ENCODE measurements around the gene TP53BP2.
"Not testable (repeated sequence)": the region's sequence is repeated elsewhere in the genome, so short reads cannot be mapped to it uniquely, and the experiment has no call there.

GRCh38 chr1:223817265-223817664, 28.5 kb downstream of the TP53BP2 start:
- not testable (repeated sequence) for TF ChIP-seq CTCF (conservative IDR thresholded peaks at IDR 0.05; ENCODE audit: low read length); EZH2phosphoT487 (IDR thresholded peaks at IDR 0.05; ENCODE audit: borderline replicate concordance, low read depth, low read length)

Measured in OCI-LY7 (cell line).